Panc1 (cell line): ENCODE data around the gene BRF1. TPM values are rescaled to one million over a fixed set of nuclear protein-coding genes. Genes with fewer than 3 reads are reported as not detected.
A peak's percentile ranks its signal among the peaks of the same experiment; 100 is the strongest.

Experiments used
- ATAC-seq: fragments of 200-7000 bp; cut with Tn5 transposase; 2 replicates; pipeline ENCODE4 v1.9.1; 2020; ENCODE audit warnings: mild to moderate bottlenecking, moderate library complexity
- BruUV-seq: library from RNA; stranded (reverse); fragments of 400-500 nt; replicated peaks from 2 replicates; lab custom pipeline; 2021; lab: Mats Ljungman, UMichigan
- CTCF ChIA-PET: fragments of 300-600 bp; sonication (Branson Sonifier 250); formaldehyde crosslinking; loops from one replicate; lab custom pipeline; 2022; ENCODE audit warnings: antibody characterized with exemption; lab: Charles Lee
- POLR2A ChIA-PET: fragments of 300-600 bp; sonication (Branson Sonifier 250); formaldehyde crosslinking; loops from one replicate; lab custom pipeline; 2022; ENCODE audit warnings: antibody characterized with exemption; lab: Charles Lee
- DNase-seq: peaks from one replicate; pipeline ENCODE4 v3.0.0-alpha.2; 2010; ENCODE audit warnings: low read depth, low spot score
- H3K27ac ChIP-seq: 2 replicates; pipeline ENCODE4 v1.5.1; 2011; ENCODE audit warnings: mild to moderate bottlenecking, low read length, inconsistent platforms
- H3K27me3 ChIP-seq: fragments of 200-500 bp; sonication (Bioruptor generic); 2 replicates; pipeline ENCODE4 v1.6.0; 2014; ENCODE audit warnings: low read length, inconsistent platforms; ENCODE audit not compliant: control insufficient read depth, insufficient read depth
- H3K36me3 ChIP-seq: fragments of 200-500 bp; sonication (Bioruptor generic); 2 replicates; pipeline ENCODE4 v1.5.1; 2014; ENCODE audit warnings: inconsistent platforms, mild to moderate bottlenecking, low read length, moderate library complexity; ENCODE audit not compliant: control insufficient read depth, insufficient read depth
- H3K4me1 ChIP-seq: 2 replicates; pipeline ENCODE4 v1.5.1; 2011; ENCODE audit warnings: inconsistent platforms, mild to moderate bottlenecking, low read length, moderate library complexity; ENCODE audit not compliant: control insufficient read depth, insufficient read depth
- H3K4me3 ChIP-seq, 2 experiments: 2 replicates each; pipeline ENCODE4 v1.5.1; 2011 to 2012; ENCODE audit warnings: low read depth in 2 of 2, low read length in 2 of 2, mild to moderate bottlenecking in 2 of 2, inconsistent platforms in 1 of 2, moderate library complexity in 1 of 2
- H3K9me3 ChIP-seq: fragments of 200-500 bp; sonication (Bioruptor generic); 2 replicates; pipeline ENCODE4 v1.5.1; 2014; ENCODE audit warnings: low read depth, mild to moderate bottlenecking, inconsistent platforms, low read length, moderate library complexity; ENCODE audit not compliant: control insufficient read depth, insufficient read depth
- POLR2AphosphoS5 ChIP-seq: IDR thresholded peaks from 2 replicates; pipeline ENCODE4 v1.6.1; 2012; ENCODE audit warnings: mild to moderate bottlenecking, low read depth, low read length, moderate library complexity
- SIN3A ChIP-seq: IDR thresholded peaks from 2 replicates; pipeline ENCODE4 v1.6.1; 2012; ENCODE audit warnings: low read depth, mild to moderate bottlenecking, low read length, moderate library complexity, borderline replicate concordance; ENCODE audit not compliant: insufficient read depth
- TCF7L2 ChIP-seq: IDR thresholded peaks from 2 replicates; pipeline ENCODE4 v1.6.1; 2011; ENCODE audit warnings: mild to moderate bottlenecking, low read depth, low read length, inconsistent platforms
- in situ Hi-C: cut with HindIII; loops from 2 replicates; pipeline ENCODE4 v1.10.0; 2016; ENCODE audit warnings: low sequenced_read_pairs, low pct_unique_long_range_greater_than_20kb
- intact Hi-C: fragments of 100-400 bp; cut with micrococcal nuclease; formaldehyde crosslinking; loops from one replicate; pipeline ENCODE4 v1.10.0; 2022; ENCODE audit not compliant: unreplicated experiment
- total RNA-seq: library from RNA; stranded (reverse); gene quantifications from one replicate; pipeline ENCODE4 v1.2.1, GENCODE V29; 2021; ENCODE audit not compliant: unreplicated experiment
- TF ChIP-seq, protein P1 (sequence below): fragments of 450-650 bp; IDR thresholded peaks from 2 replicates; pipeline ENCODE4 v1.5.1; 2017; ENCODE audit warnings: mild to moderate bottlenecking
- TF ChIP-seq, protein P2 (sequence below), 2 experiments: IDR thresholded peaks; 2 replicates each; pipeline ENCODE4 v1.6.1; 2011 to 2012; ENCODE audit warnings: low read depth in 2 of 2, control low read depth in 1 of 2, low read length in 1 of 2, mild to moderate bottlenecking in 1 of 2, moderate library complexity in 1 of 2; ENCODE audit not compliant: insufficient read depth in 1 of 2

Gene BRF1
- total RNA-seq, 1 experiment from 2014 or later, result 25.0 TPM

DNA sequence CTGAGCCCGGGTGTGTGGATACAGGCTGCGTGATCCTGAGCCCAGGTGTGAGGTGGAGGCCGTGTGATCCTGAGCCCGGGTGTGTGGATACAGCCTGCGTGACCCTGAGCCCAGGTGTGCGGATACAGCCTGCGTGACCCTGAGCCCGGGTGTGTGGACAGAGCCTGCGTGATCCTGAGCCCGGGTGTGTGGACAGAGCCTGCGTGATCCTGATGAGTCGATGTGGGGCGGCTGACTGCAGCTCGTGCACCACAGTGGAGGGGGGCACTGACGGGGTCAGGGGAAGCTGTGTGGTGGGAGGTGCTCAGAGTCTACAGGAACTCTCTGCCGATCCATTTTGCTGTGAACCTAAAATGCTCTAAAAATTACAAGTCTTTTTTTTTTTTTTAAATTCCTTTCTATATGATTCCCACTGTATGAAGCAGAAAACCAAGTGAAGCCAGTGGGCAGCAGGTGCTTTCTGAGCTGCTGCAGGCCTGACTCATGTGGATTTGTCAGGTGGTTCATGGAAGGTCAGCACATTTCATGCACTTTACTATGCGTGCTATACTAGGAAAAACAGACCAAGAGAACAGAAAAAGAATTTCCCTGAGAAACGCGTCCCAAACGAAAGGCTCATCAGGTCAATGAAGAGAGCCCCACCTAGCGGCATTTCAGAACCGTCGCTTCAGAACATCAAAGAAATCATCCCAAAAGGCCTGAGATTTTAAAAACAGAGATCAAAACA is 19.3 kb downstream of the BRF1 start:
- in situ Hi-C loops, result no loop called here
- CTCF ChIA-PET, result no interaction called here
- Histone ChIP-seq H3K4me1 (no peaks in the 10 kb centered on the region), H3K9me3 (no peaks in the 10 kb centered on the region), H3K4me3 (no peak overlapping the region), H3K27me3 (no peaks in the 10 kb centered on the region), H3K36me3 (no peaks in the 10 kb centered on the region), H3K27ac (no peak overlapping the region)
- peak; percentile 66 for ATAC-seq
- DNase-seq, result no peak
- BruUV-seq, result no TSS peak
- intact Hi-C loops, result loop anchor here (5.0 to 10.0 kb wide), 2 partner anchors 79 to 187 kb away; no protein-coding TSS in a partner anchor
- POLR2A ChIA-PET, result interaction anchor here (0.6 kb wide), 1 partner anchor 308 kb away, joined by 10 read pairs; no protein-coding TSS in a partner anchor
- TF ChIP-seq, protein P1, sequence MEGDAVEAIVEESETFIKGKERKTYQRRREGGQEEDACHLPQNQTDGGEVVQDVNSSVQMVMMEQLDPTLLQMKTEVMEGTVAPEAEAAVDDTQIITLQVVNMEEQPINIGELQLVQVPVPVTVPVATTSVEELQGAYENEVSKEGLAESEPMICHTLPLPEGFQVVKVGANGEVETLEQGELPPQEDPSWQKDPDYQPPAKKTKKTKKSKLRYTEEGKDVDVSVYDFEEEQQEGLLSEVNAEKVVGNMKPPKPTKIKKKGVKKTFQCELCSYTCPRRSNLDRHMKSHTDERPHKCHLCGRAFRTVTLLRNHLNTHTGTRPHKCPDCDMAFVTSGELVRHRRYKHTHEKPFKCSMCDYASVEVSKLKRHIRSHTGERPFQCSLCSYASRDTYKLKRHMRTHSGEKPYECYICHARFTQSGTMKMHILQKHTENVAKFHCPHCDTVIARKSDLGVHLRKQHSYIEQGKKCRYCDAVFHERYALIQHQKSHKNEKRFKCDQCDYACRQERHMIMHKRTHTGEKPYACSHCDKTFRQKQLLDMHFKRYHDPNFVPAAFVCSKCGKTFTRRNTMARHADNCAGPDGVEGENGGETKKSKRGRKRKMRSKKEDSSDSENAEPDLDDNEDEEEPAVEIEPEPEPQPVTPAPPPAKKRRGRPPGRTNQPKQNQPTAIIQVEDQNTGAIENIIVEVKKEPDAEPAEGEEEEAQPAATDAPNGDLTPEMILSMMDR, result peak; percentile 84
- TF ChIP-seq TCF7L2, result peak; percentile 88
- TF ChIP-seq, protein P2, sequence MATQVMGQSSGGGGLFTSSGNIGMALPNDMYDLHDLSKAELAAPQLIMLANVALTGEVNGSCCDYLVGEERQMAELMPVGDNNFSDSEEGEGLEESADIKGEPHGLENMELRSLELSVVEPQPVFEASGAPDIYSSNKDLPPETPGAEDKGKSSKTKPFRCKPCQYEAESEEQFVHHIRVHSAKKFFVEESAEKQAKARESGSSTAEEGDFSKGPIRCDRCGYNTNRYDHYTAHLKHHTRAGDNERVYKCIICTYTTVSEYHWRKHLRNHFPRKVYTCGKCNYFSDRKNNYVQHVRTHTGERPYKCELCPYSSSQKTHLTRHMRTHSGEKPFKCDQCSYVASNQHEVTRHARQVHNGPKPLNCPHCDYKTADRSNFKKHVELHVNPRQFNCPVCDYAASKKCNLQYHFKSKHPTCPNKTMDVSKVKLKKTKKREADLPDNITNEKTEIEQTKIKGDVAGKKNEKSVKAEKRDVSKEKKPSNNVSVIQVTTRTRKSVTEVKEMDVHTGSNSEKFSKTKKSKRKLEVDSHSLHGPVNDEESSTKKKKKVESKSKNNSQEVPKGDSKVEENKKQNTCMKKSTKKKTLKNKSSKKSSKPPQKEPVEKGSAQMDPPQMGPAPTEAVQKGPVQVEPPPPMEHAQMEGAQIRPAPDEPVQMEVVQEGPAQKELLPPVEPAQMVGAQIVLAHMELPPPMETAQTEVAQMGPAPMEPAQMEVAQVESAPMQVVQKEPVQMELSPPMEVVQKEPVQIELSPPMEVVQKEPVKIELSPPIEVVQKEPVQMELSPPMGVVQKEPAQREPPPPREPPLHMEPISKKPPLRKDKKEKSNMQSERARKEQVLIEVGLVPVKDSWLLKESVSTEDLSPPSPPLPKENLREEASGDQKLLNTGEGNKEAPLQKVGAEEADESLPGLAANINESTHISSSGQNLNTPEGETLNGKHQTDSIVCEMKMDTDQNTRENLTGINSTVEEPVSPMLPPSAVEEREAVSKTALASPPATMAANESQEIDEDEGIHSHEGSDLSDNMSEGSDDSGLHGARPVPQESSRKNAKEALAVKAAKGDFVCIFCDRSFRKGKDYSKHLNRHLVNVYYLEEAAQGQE (IDR thresholded peaks at IDR 0.05; ENCODE audit: insufficient read depth in 1 of 2, low read depth in 2 of 2, low read length in 1 of 2), result no peak

DNA sequence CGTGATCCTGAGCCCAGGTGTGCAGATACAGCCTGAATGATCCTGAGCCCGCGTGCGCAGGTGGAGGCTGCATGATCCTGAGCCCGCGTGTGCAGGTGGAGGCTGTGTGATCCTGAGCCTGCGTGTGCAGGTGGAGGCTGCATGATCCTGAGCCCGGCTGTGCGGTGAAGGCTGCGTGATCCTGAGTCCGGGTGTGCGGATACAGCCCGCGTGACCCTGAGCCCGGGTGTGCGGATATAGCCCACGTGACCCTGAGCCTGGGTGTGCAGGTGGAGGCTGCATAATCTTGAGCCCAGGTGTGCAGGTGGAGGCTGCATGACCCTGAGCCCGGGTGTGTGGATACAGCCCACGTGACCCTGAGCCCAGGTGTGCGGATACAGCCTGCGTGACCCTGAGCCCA is 20.3 kb downstream of the BRF1 start:
- ChIA-PET POLR2A (no interaction called here), CTCF (no interaction called here)
- Histone ChIP-seq H3K27me3 (no peaks in the 10 kb centered on the region), H3K27ac (no peak overlapping the region), H3K4me3 (no peak overlapping the region), H3K4me1 (no peaks in the 10 kb centered on the region), H3K9me3 (no peaks in the 10 kb centered on the region), H3K36me3 (no peaks in the 10 kb centered on the region)
- in situ Hi-C loops (no loop called here), intact Hi-C loops (loop anchor here (5.0 to 10.0 kb wide), 2 partner anchors 78 to 186 kb away; no protein-coding TSS in a partner anchor)
- ATAC-seq, result no peak
- BruUV-seq, result no TSS peak
- DNase-seq, result no peak
- TF ChIP-seq TCF7L2 (no peak), SIN3A (no peak), POLR2AphosphoS5 (no peak)
- TF ChIP-seq, protein P2 (IDR thresholded peaks at IDR 0.05; ENCODE audit: insufficient read depth in 1 of 2, low read depth in 2 of 2, low read length in 1 of 2), result no peak
- TF ChIP-seq, protein P1, result no peak
